SK-N-SH (cell line): Measurements from ENCODE around the gene PRMT2. TPM values are rescaled to one million over a fixed set of nuclear protein-coding genes. Genes with fewer than 3 reads are reported as not detected.
A peak's percentile ranks its signal among the peaks of the same experiment; 100 is the strongest.

Experiments used
- CTCF ChIA-PET: fragments of 300-600, 350-600 bp; formaldehyde crosslinking; extraction: SDS; loops from one replicate; lab custom pipeline; 2021; lab: Yijun Ruan, JAX
- POLR2A ChIA-PET: fragments of 350-600 bp; sonication (Branson Sonifier 250); formaldehyde crosslinking; extraction: SDS; loops from one replicate; lab custom pipeline; 2020; ENCODE audit warnings: antibody characterized with exemption, inconsistent platforms; lab: Yijun Ruan, JAX
- DNase-seq: peaks from one replicate; pipeline ENCODE4 v3.0.0; 2012
- H2AFZ ChIP-seq: fragments of 200-600 bp; sonication (generic); 2 replicates; pipeline ENCODE4 v1.8.1; 2016; ENCODE audit warnings: antibody characterized with exemption, mild to moderate bottlenecking, low read depth
- H3F3A ChIP-seq: fragments of 200-600 bp; sonication (generic); replicated peaks from 2 replicates; pipeline ENCODE3; 2016; ENCODE audit warnings: antibody characterized with exemption, mild to moderate bottlenecking; ENCODE audit not compliant: insufficient read depth
- H3K27ac ChIP-seq, 2 experiments: fragments of 200-500 bp in 1 of 2; fragments of 200-600 bp in 1 of 2; sonication (Bioruptor generic) in 1 of 2; sonication (generic), shearing (Covaris generic) in 1 of 2; 2 replicates each; pipeline versions ENCODE4 v1.5.1 to v1.6.1; 2014 to 2016; ENCODE audit warnings: low read depth in 2 of 2, inconsistent platforms in 1 of 2, low read length in 1 of 2, mild to moderate bottlenecking in 1 of 2, mixed read lengths in 1 of 2
- H3K27me3 ChIP-seq: fragments of 200-600 bp; sonication (generic), shearing (Covaris generic); 2 replicates; pipeline ENCODE4 v1.6.1; 2016; ENCODE audit warnings: mixed run types; ENCODE audit not compliant: insufficient read depth
- H3K36me3 ChIP-seq, 2 experiments: fragments of 200-500 bp in 1 of 2; fragments of 200-600 bp in 1 of 2; sonication (Bioruptor generic) in 1 of 2; sonication (generic) in 1 of 2; replicated peaks in 1 of 2; 2 replicates each; pipeline versions ENCODE3 to v1.5.1; 2014 to 2016; ENCODE audit warnings: low read length in 1 of 2, mild to moderate bottlenecking in 1 of 2; ENCODE audit not compliant: insufficient read depth in 2 of 2, control insufficient read depth in 1 of 2
- H3K4me1 ChIP-seq, 2 experiments: fragments of 200-500 bp in 1 of 2; fragments of 200-600 bp in 1 of 2; sonication (Bioruptor generic) in 1 of 2; sonication (generic), shearing (Covaris generic) in 1 of 2; 2 replicates each; pipeline versions ENCODE4 v1.5.1 to v1.6.1; 2014 to 2016; ENCODE audit warnings: low read depth in 1 of 2, low read length in 1 of 2, mixed run types in 1 of 2; ENCODE audit not compliant: insufficient read depth in 2 of 2, control insufficient read depth in 1 of 2
- H3K4me2 ChIP-seq: fragments of 200-600 bp; sonication (generic), shearing (Covaris generic); 2 replicates; pipeline ENCODE4 v1.6.1; 2017; ENCODE audit warnings: mixed run types
- H3K4me3 ChIP-seq, 2 experiments: fragments of 200-500 bp in 1 of 2; fragments of 200-600 bp in 1 of 2; sonication (Bioruptor generic) in 1 of 2; sonication (generic), shearing (Covaris generic) in 1 of 2; 2 replicates each; pipeline versions ENCODE4 v1.5.1 to v1.8.1; 2014 to 2016; ENCODE audit warnings: low read depth in 2 of 2, inconsistent platforms in 1 of 2, low read length in 1 of 2, mild to moderate bottlenecking in 1 of 2, mixed read lengths in 1 of 2, moderate library complexity in 1 of 2
- H3K79me2 ChIP-seq: fragments of 200-600 bp; sonication (generic); 2 replicates; pipeline ENCODE4 v1.8.1; 2017; ENCODE audit warnings: mild to moderate bottlenecking; ENCODE audit not compliant: insufficient read depth
- H3K9ac ChIP-seq: fragments of 200-600 bp; sonication (generic); 2 replicates; pipeline ENCODE4 v1.6.1; 2017; ENCODE audit warnings: mixed run types
- H3K9me2 ChIP-seq: fragments of 200-600 bp; sonication (generic); 2 replicates; pipeline ENCODE4 v1.6.1; 2017; ENCODE audit warnings: mixed run types
- H3K9me3 ChIP-seq: fragments of 200-600 bp; sonication (generic); 2 replicates; pipeline ENCODE4 v1.6.1; 2017; ENCODE audit warnings: mixed run types, mild to moderate bottlenecking, moderate library complexity
- H4K20me1 ChIP-seq: fragments of 200-600 bp; sonication (generic); 2 replicates; pipeline ENCODE4 v1.6.1; 2017; ENCODE audit warnings: mild to moderate bottlenecking, mixed run types; ENCODE audit not compliant: insufficient read depth
- CHD2 ChIP-seq: fragments of 150-350 bp; IDR thresholded peaks from 2 replicates; pipeline ENCODE4 v1.6.1; 2018; ENCODE audit warnings: low read length; ENCODE audit not compliant: partially characterized antibody
- CTCF ChIP-seq: fragments of 200-600 bp; sonication (generic); IDR thresholded peaks from 2 replicates; pipeline ENCODE4 v1.6.1; 2017; ENCODE audit warnings: antibody characterized with exemption, mild to moderate bottlenecking, moderate library complexity
- ELF1 ChIP-seq: IDR thresholded peaks from 2 replicates; pipeline ENCODE4 v1.4.0; 2012
- EP300 ChIP-seq, 2 experiments: IDR thresholded peaks; 2 replicates each; pipeline versions ENCODE4 v1.4.0 to v1.6.1; 2012; ENCODE audit warnings: borderline replicate concordance in 1 of 2, low read depth in 1 of 2, low read length in 1 of 2
- EZH2phosphoT487 ChIP-seq: fragments of 200-600 bp; sonication (generic); IDR thresholded peaks from 2 replicates; pipeline ENCODE4 v1.6.1; 2017; ENCODE audit warnings: low read depth, mixed run types, mild to moderate bottlenecking, antibody characterized with exemption, moderate library complexity, borderline replicate concordance
- FOSL2 ChIP-seq: IDR thresholded peaks from 2 replicates; pipeline ENCODE4 v1.4.0; 2012; ENCODE audit warnings: low read depth, mild to moderate bottlenecking, moderate library complexity, borderline replicate concordance
- FOXJ3 ChIP-seq: sonication (generic); formaldehyde crosslinking; IDR thresholded peaks from 2 replicates; pipeline ENCODE4 v1.5.1; 2020; ENCODE audit warnings: mild to moderate bottlenecking, missing genetic modification reagents
- FOXM1 ChIP-seq: IDR thresholded peaks from 2 replicates; pipeline ENCODE4 v1.4.0; 2012; ENCODE audit warnings: low read depth, mild to moderate bottlenecking
- GABPA ChIP-seq: IDR thresholded peaks from 2 replicates; pipeline ENCODE4 v1.4.0; 2012; ENCODE audit warnings: low read depth, mild to moderate bottlenecking
- MEF2A ChIP-seq: IDR thresholded peaks from 2 replicates; pipeline ENCODE4 v1.4.0; 2012; ENCODE audit warnings: low read depth, borderline replicate concordance
- MXI1 ChIP-seq: IDR thresholded peaks from 2 replicates; pipeline ENCODE4 v1.6.1; 2012; ENCODE audit warnings: mild to moderate bottlenecking, low read depth, low read length, improper control_type of control experiment
- NFIC ChIP-seq: IDR thresholded peaks from 2 replicates; pipeline ENCODE4 v1.4.0; 2012; ENCODE audit warnings: borderline replicate concordance
- NRF1 ChIP-seq: IDR thresholded peaks from 2 replicates; pipeline ENCODE4 v1.6.1; 2012; ENCODE audit warnings: low read depth, mild to moderate bottlenecking, low read length
- POLR2AphosphoS5 ChIP-seq: IDR thresholded peaks from 2 replicates; pipeline ENCODE4 v1.6.1; 2012; ENCODE audit warnings: low read depth, low read length
- RFX5 ChIP-seq: IDR thresholded peaks from 2 replicates; pipeline ENCODE4 v1.6.1; 2012; ENCODE audit warnings: mild to moderate bottlenecking, improper control_type of control experiment, low read length
- SMC3 ChIP-seq: IDR thresholded peaks from 2 replicates; pipeline ENCODE4 v1.6.1; 2012; ENCODE audit warnings: low read depth, low read length, improper control_type of control experiment
- TAF1 ChIP-seq: IDR thresholded peaks from 2 replicates; pipeline ENCODE4 v1.6.1; 2012; ENCODE audit warnings: low read depth, mild to moderate bottlenecking, low read length, moderate library complexity, borderline replicate concordance
- TEAD4 ChIP-seq: IDR thresholded peaks from 2 replicates; pipeline ENCODE4 v1.4.0; 2012; ENCODE audit warnings: mild to moderate bottlenecking, borderline replicate concordance; ENCODE audit not compliant: insufficient read depth
- USF1 ChIP-seq: IDR thresholded peaks from 2 replicates; pipeline ENCODE4 v1.4.0; 2012; ENCODE audit warnings: low read depth, borderline replicate concordance
- YY1 ChIP-seq: IDR thresholded peaks from 2 replicates; pipeline ENCODE4 v1.4.0; 2012; ENCODE audit warnings: low read depth, mild to moderate bottlenecking
- ZBTB33 ChIP-seq: IDR thresholded peaks from 2 replicates; pipeline ENCODE4 v1.4.0; 2012; ENCODE audit warnings: low read depth, borderline replicate concordance
- WGBS: methylation state at CpG from one replicate; pipeline ENCODE4 v1.1.6; 2017; ENCODE audit warnings: low lambda C conversion rate; 5-methylcytosine and 5-hydroxymethylcytosine counted together
- polyA plus RNA-seq, 3 experiments: library from polyadenylated mRNA; depleted of rRNA; stranded (reverse); fragments of >200 nt; gene quantifications; 2 replicates each; pipeline ENCODE4 v1.2.3, GENCODE V29; 2012

Gene PRMT2
- polyA plus RNA-seq, 1 of the 3 experiments (the other 2 are of a cell fraction) = 278 TPM

- Histone ChIP-seq H4K20me1 (no peaks in the 10 kb centered on the region), H3K4me2 (no peak overlapping the region), H3K9me2 (no peaks in the 10 kb centered on the region), H3K9me3 (no peaks in the 10 kb centered on the region), H3K4me3 (no peak overlapping the region), H3K79me2 (no peaks in the 10 kb centered on the region), H3F3A (no peaks in the 10 kb centered on the region), H3K36me3 (no peaks in the 10 kb centered on the region), H3K27me3 (no peaks in the 10 kb centered on the region), H3K4me1 (peaks cover 7 to 21% of the 10 kb centered on the region in 2 experiments), H3K27ac (no peak overlapping the region), H2AFZ (no peak overlapping the region), H3K9ac (no peak overlapping the region)
- 91% methylated on average over 17 of the region's 20 CpGs for WGBS
- TF ChIP-seq FOSL2 = no peak
- no peak for TF ChIP-seq ELF1
- TF ChIP-seq NFIC = no peak
- TF ChIP-seq FOXM1 = no peak
- TF ChIP-seq GABPA = no peak
- no peak for TF ChIP-seq TEAD4
- no peak for TF ChIP-seq EZH2phosphoT487
- ChIA-PET POLR2A (no interaction called here), CTCF (no interaction called here)
- DNase-seq = no peak
Measured at GRCh38 chr21:46597896-46598343, 37.6 kb upstream of the PRMT2 start.

GRCh38 chr21:46598581-46599572 lies 36.6 kb upstream of the PRMT2 start:
- Histone ChIP-seq H3K79me2 (no peaks in the 10 kb centered on the region), H3K4me2 (peak overlapping the region; percentile 13), H3K27me3 (no peaks in the 10 kb centered on the region), H3F3A (no peaks in the 10 kb centered on the region), H3K4me3 (no peak overlapping the region), H3K9ac (peak overlapping the region; percentile 29), H3K9me2 (no peaks in the 10 kb centered on the region), H3K27ac (peak overlapping the region; percentile 6 to 58; a peak in 2 of 4 replicates), H4K20me1 (no peaks in the 10 kb centered on the region), H3K4me1 (peaks cover 7 to 21% of the 10 kb centered on the region in 2 experiments), H2AFZ (peak overlapping the region; percentile 31), H3K36me3 (no peaks in the 10 kb centered on the region), H3K9me3 (no peaks in the 10 kb centered on the region)
- ChIA-PET CTCF (no interaction called here), POLR2A (no interaction called here)
- peak; percentile 66 for DNase-seq
- WGBS = 77% methylated on average over 31 of the region's 38 CpGs
- TF ChIP-seq CHD2 (no peak), FOSL2 (no peak), MXI1 (peak; percentile 66), NRF1 (no peak), YY1 (no peak), SMC3 (no peak), MEF2A (no peak), RFX5 (peak; percentile 44; the same call in 1 of the 2 replicates), USF1 (peak; percentile 66; the same call in 1 of the 2 replicates), POLR2AphosphoS5 (0 out of 2 replicates have a peak, but pooled peaks have one; percentile 28), CTCF (no peak), TAF1 (no peak), FOXM1 (no peak), FOXJ3 (CRISPR knock-in tag) (no peak), EP300 (IDR thresholded peaks at IDR 0.05; ENCODE audit: borderline replicate concordance in 1 of 2, low read depth in 1 of 2, low read length in 1 of 2) (no peak), ZBTB33 (no peak), ELF1 (no peak)
